Dedifferentiated amniotic fluid mesenchymal stem cell (primary cell): ENCODE results near the gene ZNF426.

ENCODE experiments used
- DNase-seq: peaks from one replicate; pipeline ENCODE4 v3.0.0-alpha.2; 2016; ENCODE audit errors: extremely low spot score

Gene ZNF426

DNA sequence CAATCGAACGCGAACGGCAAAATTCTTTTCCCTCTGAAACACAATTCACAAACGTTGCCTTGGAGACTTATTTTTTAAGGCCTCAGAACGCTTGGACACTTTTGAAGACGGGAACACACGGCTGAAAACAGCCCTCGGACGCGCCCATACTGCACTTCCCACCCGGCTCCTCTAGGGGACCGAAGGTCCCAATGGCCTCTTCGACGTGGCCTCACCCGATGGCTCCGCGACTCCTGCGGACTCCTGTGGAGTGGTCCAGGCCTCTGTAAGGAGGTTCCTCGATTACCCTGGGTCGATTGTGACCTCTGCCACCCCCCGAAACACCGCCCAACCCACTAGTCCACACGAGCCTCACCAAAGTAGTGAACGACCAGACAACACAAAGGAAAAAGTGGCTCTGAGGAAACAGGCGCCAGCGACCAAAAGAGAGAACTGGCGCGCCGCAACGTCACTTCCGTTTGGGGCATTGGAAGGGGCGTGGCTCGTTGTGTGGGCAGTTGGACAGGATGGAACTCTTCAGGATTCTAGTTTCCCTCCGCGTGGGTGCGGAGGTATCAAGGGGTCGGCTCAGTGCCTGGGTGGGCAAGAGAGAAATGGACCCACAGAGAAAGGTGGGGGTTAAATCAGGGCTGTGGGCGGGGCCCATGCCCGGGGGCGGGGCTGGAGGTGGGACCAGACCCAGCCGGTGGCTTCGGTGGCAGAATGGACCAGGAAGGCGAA, 40.1 kb downstream of the ZNF426 start, which contains the start of gene ZNF560:
TSS of gene ZNF560 (minus strand) at position 434 of the 720 bp plus-strand sequence. CDS start 23,303 bp downstream, outside the sequence.
- no peak for DNase-seq

DNA sequence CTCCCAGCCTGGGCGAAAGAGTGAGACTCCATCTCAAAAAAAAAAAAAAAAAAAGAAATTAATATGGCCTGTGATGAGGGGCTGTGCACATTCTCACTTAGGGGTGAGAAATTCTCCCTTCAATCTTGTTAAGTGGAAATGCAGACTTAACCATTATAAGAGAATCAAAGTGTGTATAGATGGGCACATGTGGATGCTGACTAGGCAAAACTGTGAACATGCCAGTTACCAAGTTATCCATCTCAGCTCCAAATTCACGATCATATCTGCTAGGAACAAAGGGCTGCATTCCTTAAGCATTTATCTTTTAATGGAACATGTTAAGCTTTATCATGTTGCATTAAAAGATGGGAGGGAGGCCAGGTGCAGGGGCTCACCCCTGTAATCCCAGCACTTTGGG, 44.3 kb downstream of the ZNF426 start:
- DNase-seq, result no peak

DNA sequence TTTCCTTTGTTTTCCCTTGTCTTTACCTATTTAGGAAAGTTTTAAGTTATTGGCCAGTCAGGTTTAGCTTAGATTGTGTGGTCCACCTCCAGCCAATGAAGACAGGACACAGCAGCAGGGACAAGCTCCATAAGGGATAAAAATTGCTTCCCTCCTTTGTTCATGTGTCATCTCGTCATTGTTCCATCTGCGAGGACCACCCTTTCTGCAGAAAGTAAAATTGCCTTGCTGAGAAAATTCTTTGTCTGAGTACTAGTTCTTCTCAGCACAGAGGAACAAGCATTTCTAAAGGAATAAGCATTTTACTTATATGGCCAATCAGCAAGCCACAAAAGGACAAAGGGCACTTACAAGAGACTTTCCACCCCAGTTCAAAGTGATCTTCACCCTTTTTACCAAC, 51.4 kb downstream of the ZNF426 start:
- no peak for DNase-seq

DNA sequence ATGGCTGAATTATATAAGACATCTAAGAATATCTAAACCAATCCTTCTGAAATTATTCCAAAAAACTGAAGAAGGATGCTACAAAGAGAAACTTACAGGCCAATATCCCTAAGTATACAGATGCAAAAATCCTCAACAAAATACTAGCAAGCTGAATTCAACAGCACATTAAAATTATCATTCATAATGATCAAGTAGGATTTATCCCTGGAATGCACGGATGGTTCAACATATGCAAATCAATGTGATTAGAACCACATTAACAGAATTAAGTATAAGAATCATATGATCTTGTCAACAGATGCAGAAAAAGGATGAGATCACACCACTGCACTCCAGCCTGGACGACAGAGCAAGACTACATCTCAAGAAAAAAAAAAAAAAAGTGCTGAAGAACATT, 53.3 kb downstream of the ZNF426 start:
- no peak for DNase-seq

DNA sequence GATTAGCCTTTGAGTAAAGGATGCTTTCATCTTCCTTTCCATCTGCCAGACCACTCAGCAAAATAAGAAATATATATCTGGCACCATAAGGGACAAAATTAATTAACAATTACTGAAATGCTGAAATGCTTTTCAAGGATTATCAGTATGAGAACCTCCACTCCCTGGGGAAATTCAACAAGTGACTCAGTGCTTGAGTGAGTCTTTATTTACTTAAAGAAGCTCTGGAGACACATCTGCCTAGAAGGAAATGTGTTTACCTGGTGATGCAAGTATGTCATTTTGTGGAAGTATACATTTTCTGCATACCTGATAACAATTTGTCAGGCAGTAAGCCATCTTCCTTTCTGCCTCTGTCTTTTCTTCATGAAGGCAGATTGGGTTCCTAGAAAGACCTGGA, 63.5 kb downstream of the ZNF426 start:
- no peak for DNase-seq
